NT2/D1 (cell line): Measurements from ENCODE around the gene AIFM1.

Experiments
- SUZ12 ChIP-seq: IDR thresholded peaks from 2 replicates; pipeline ENCODE4 v1.6.1; 2011; ENCODE audit not compliant: insufficient read length, insufficient read depth; ENCODE audit errors: extremely low read depth
- YY1 ChIP-seq: IDR thresholded peaks from 2 replicates; pipeline ENCODE4 v1.6.1; 2011; ENCODE audit not compliant: insufficient read length, insufficient read depth

DNA sequence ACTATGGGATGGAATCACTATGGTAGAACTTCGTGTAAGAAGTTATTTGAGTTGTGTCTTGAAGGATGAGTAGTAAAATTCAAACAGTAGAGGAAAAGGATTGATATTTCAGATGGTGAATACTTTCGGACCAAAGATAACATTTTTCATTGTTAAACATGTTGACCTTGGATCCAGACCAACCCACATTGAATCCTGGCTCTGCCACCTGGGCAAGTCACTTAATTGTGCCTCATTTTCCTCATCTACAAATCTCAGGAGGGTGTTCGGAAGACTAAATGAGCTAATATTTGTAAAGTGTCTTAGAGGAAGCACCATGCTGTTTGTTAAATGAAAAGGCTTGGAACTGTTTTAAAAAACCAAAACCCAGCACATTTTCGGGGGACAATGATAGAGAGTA lies 1.4 kb upstream of the AIFM1 start:
- TF ChIP-seq SUZ12 (no peak), YY1 (no peak)
